IgD-negative memory B cell (primary cell): ENCODE data around the gene ABHD1. TPM values are rescaled to one million over a fixed set of nuclear protein-coding genes. Genes with fewer than 3 reads are reported as not detected.
"Not testable (repeated sequence)": the region's sequence is repeated elsewhere in the genome, so short reads cannot be mapped to it uniquely, and the experiment has no call there.

Source experiments
- H3K27ac Mint-ChIP-seq, 3 donors: one replicate each; pipeline ENCODE4 v1.8.0; 2020 to 2022; ENCODE audit warnings: mild to moderate bottlenecking in 3 of 3, mixed read lengths in 3 of 3, moderate library complexity in 1 of 3
- H3K27me3 Mint-ChIP-seq: one replicate; pipeline ENCODE4 v1.8.0; 2021; ENCODE audit warnings: mixed read lengths
- H3K36me3 Mint-ChIP-seq: one replicate; pipeline ENCODE4 v1.8.0; 2020; ENCODE audit warnings: mild to moderate bottlenecking, mixed read lengths
- H3K4me1 Mint-ChIP-seq, 3 donors: one replicate each; pipeline ENCODE4 v1.8.0; 2020 to 2022; ENCODE audit warnings: mixed read lengths in 3 of 3, mild to moderate bottlenecking in 1 of 3
- H3K4me3 Mint-ChIP-seq, 4 donors: one replicate each; pipeline ENCODE4 v1.8.0; 2020 to 2022; ENCODE audit warnings: mild to moderate bottlenecking in 4 of 4, mixed read lengths in 4 of 4, moderate library complexity in 3 of 4
- H3K9me3 Mint-ChIP-seq, 3 donors: one replicate each; pipeline ENCODE4 v1.8.0; 2020 to 2021; ENCODE audit warnings: mixed read lengths in 3 of 3, mild to moderate bottlenecking in 1 of 3
- polyA plus RNA-seq: library from polyadenylated mRNA; unstranded; fragments of 300-500 nt; fragmentation: Illumina TruSeq; gene quantifications from one replicate; pipeline ENCODE4 v1.2.3, GENCODE V29; 2021

ABHD1 gene
- polyA plus RNA-seq, 1 donor from 2014 or later = 0.35 TPM

DNA sequence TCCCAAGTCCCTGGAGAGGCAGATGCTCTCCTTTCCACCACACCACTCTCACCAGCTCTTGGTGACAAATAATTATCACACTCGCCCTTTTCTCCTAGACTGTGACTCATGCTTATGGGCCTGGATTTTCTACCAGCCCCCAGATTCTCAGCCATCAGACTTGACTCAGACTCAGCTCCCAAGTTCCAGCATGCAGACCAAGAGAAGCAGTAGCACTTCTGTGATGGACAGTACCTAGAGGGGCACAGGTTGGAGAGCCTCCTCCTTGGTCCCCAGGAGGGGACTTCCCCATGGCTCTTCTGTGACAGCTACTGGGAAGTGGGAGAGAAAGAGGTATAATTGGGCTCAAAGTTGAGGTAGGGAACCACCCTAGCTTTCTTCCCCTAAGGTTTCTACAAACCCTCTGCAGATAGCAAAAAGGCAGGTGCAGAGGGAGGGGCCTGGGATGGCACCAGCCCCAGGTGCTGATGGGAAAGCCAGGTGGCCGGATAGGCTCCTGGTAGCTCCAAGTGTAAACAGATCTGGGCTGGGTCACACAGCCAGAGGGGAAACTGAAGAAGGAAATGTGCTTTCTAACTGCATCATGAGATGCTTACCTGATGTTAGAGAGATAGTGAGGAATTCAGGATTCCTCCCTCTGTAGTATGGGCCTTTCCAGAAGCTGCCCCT, 29.3 kb downstream of the ABHD1 start:
- peaks cover 12% of the 10 kb centered on the region for H3K27me3 Mint-ChIP-seq
- H3K4me3 Mint-ChIP-seq = no peak overlapping the region
- no peaks in the 10 kb centered on the region for H3K36me3 Mint-ChIP-seq
- H3K9me3 Mint-ChIP-seq = no peaks in the 10 kb centered on the region
- H3K27ac Mint-ChIP-seq = no peak overlapping the region
- H3K4me1 Mint-ChIP-seq = no peaks in the 10 kb centered on the region

DNA sequence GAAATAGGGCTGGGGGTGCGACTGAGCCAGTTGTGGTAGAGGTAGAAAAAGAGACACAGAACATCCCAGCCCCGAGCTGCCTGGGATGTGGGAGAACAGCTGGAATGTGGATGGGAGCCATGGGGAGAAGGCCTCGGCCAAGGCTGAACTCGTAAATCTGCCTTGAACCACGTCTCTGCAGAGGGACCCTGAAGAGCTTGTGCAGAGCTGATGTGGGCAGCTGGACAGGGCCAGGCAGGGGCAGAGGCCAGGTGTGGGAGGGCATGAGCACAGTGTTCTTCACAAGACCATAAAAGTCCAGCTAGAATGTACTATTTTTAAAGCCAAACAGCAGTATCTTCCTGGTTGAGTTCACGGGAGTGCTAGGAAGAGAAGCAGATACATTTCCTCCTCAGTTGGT, 30.9 kb downstream of the ABHD1 start:
- H3K36me3 Mint-ChIP-seq = no peaks in the 10 kb centered on the region
- H3K9me3 Mint-ChIP-seq = no peaks in the 10 kb centered on the region
- no peak overlapping the region for H3K4me3 Mint-ChIP-seq
- peaks cover 8% of the 10 kb centered on the region for H3K27me3 Mint-ChIP-seq
- H3K27ac Mint-ChIP-seq = no peak overlapping the region
- no peaks in the 10 kb centered on the region for H3K4me1 Mint-ChIP-seq

DNA sequence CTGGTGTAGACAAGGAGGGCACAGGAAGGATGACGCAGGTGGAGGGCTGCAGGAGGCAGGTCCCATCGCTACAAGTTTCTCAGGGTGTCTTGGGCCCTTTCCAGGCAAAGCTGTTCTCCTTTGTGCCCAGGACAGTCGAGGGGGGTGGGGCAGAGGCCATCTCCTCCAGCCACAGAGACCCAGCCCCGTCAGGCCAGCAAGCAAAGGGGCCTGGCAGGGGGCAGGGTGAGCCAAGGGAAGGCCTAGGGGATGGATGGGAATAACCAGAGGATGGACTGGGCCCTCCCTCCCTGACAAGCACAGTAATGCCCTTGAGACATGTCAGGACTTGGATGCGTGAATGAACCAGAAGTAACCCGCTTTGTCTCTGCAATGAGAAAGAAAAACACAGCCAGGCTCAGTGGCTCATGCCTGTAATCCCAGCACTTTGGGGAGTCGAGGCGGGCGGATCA, 31.5 kb downstream of the ABHD1 start:
- Mint-ChIP-seq H3K27ac (no peak overlapping the region), H3K4me3 (no peak overlapping the region), H3K27me3 (peaks cover 8% of the 10 kb centered on the region), H3K9me3 (no peaks in the 10 kb centered on the region), H3K4me1 (no peaks in the 10 kb centered on the region), H3K36me3 (no peaks in the 10 kb centered on the region)

DNA sequence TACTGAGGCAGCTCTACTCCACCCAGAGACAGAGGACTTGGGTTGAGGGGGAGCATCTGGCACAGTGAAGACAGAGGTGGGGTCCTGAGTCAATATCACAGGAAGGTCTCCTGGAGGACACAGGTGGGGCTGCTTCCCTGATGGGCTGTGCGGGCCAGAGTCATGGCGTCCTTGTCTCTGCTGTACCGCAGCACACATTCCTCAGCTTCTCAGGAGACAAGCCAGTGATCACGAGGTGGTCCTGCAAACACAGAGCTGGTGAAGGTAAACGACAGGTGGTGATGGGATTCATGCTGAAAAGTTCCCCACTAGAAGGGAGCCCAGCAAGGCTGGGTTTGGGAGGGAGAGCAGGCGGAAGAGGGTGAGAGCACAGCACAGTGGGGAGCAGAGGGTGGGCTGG, 34.9 kb downstream of the ABHD1 start:
- Mint-ChIP-seq H3K4me3 (no peak overlapping the region), H3K27ac (no peak overlapping the region), H3K36me3 (no peaks in the 10 kb centered on the region), H3K9me3 (no peaks in the 10 kb centered on the region), H3K27me3 (peaks cover 4% of the 10 kb centered on the region), H3K4me1 (peaks cover 2 to 9% (median 3%) of the 10 kb centered on the region in 3 donors)

DNA sequence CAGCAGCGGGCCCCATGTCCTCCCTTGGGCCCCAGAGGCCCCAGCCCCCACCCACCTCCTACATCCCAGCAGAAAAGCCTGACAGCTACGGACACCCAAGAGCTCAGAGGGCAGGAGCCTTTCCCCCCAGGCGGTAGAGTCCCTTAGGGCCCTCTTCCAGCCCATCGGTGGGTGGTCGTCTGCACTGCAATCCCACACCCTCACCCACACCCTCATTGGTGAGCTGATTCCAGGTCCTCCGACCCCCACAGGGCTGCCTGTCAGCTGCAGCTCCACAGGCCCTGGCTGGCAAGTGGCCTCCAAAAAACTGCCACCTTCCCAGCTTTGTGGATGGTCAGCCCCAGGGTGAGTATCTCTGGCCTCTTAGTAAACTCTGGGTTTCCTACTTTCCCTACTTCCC, 35.7 kb downstream of the ABHD1 start:
- Mint-ChIP-seq H3K27ac (no peak overlapping the region), H3K4me3 (no peak overlapping the region), H3K36me3 (no peaks in the 10 kb centered on the region), H3K4me1 (peaks cover 5 to 14% (median 6%) of the 10 kb centered on the region in 3 donors), H3K27me3 (peaks cover 4% of the 10 kb centered on the region), H3K9me3 (no peaks in the 10 kb centered on the region)

DNA sequence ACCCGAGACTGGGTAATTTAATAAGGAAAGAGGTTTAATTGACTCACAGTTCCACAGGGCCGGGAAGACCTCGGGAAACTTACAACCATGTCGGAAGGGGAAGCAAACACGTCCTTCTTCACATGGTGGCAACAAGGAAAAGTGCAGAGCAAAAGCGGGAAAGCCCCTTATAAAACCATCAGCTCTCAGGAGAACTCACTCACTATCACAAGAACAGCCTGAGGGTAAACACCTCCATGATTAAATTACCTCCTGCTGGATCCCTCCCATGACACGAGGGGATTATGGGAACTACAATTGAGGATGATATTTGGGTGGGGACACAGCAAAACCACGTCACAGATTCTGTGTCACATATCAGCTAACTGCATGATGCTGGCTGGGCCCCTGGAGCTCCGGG, 36.6 kb downstream of the ABHD1 start:
- no peaks in the 10 kb centered on the region for H3K9me3 Mint-ChIP-seq
- H3K27me3 Mint-ChIP-seq = peaks cover 4% of the 10 kb centered on the region
- no peaks in the 10 kb centered on the region for H3K36me3 Mint-ChIP-seq
- H3K4me1 Mint-ChIP-seq = peaks cover 11 to 20% (median 14%) of the 10 kb centered on the region in 3 donors
- no peak overlapping the region for H3K4me3 Mint-ChIP-seq
- no peak overlapping the region for H3K27ac Mint-ChIP-seq

DNA sequence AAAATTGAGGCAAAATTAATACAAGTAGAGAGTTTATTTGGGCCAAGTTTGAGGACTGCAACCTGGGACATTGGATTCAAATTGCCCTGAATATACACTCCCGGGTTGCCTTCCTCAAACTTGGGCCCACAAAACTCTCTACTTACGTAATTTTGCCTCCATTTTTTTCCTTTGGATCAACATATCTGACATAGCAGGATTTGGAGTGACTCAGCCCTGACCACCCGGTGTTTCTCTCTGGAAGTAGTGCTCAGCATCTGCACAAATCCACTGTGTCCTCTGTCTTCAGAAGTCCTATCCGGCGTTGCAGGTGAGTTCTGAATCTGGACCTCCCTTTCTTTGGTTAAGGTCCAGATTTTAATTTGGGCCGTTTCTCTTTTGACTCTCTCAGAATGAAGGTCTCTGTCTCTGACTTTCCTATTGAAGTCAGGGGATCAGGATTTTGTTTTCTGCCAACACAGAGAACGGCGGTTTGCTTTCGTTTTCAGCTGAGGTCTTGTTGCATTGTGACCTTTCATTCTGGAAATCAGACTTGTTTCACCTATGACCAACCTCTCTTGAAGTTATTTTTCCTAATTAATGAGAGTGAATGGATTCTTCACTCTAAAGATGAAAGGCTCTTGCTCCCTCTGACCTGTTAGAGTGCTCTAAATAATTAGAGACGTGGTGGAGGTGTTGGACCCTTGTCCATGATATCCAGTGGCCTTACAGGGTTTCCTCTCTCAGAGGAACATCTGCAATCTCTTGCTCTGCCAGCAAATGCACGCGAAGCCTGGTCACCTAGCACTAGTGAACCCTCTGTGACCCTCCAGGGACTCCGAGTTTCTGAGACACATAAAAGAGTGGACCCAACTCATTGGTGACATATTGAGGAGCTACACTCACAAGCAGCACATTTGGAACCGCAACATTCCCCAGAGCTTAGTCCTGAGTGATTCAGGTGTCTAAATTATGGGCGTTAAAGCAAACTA, 38.8 kb downstream of the ABHD1 start:
- no peaks in the 10 kb centered on the region for H3K9me3 Mint-ChIP-seq
- peaks cover 13 to 26% (median 24%) of the 10 kb centered on the region in 3 donors for H3K4me1 Mint-ChIP-seq
- H3K36me3 Mint-ChIP-seq = no peaks in the 10 kb centered on the region
- H3K27ac Mint-ChIP-seq = peak overlapping the region in 1 of 3 donors; percentile 20
- no peaks in the 10 kb centered on the region for H3K27me3 Mint-ChIP-seq
- H3K4me3 Mint-ChIP-seq = peak overlapping the region in 1 of 4 donors; percentile 73

DNA sequence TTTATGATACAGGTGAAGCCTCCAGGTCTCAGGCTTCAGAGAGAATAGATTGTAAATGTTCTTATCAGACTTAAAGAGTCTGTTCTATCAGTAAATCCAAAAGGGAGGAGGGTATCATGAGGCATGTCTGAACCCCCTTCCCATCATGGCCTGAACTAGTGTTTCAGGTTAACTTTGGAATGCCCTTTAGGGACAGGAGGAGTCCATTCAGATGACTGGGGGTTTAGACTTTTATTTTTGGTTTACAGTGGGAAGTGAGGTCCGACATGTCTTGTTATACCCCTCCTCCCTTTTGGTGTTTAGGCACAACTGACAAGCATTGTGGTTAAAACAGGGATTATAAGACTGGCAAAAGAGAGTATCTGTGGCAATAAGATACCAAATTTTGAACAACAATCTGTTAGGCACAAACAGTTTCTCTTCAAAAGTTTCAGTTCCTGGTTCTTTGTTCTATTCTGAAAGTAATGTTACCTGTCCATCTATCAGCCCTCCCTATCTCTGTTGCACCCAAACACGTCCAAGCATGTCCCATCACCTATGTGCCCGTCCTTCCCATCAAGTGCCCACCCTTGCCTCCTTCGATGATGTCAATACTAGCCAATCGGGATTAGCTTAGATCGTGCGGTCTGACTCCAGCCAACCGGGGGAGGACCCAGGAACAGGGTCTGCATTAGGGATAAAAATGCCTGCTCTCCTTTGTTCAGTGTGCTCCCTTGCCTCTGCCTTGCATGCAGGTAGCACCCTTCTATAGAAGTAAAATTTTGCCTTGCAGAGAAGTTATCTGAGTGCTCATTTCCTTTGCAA, 41.5 kb downstream of the ABHD1 start:
- Mint-ChIP-seq H3K9me3 (no peaks in the 10 kb centered on the region), H3K4me3 (peak overlapping the region in 3 of 4 donors; percentile 15 to 49 (median 32)), H3K27me3 (peaks cover 2% of the 10 kb centered on the region), H3K36me3 (no peaks in the 10 kb centered on the region), H3K4me1 (peaks cover 15 to 35% (median 27%) of the 10 kb centered on the region in 3 donors), H3K27ac (peak overlapping the region in 2 of 3 donors; percentile 30 to 85)

DNA sequence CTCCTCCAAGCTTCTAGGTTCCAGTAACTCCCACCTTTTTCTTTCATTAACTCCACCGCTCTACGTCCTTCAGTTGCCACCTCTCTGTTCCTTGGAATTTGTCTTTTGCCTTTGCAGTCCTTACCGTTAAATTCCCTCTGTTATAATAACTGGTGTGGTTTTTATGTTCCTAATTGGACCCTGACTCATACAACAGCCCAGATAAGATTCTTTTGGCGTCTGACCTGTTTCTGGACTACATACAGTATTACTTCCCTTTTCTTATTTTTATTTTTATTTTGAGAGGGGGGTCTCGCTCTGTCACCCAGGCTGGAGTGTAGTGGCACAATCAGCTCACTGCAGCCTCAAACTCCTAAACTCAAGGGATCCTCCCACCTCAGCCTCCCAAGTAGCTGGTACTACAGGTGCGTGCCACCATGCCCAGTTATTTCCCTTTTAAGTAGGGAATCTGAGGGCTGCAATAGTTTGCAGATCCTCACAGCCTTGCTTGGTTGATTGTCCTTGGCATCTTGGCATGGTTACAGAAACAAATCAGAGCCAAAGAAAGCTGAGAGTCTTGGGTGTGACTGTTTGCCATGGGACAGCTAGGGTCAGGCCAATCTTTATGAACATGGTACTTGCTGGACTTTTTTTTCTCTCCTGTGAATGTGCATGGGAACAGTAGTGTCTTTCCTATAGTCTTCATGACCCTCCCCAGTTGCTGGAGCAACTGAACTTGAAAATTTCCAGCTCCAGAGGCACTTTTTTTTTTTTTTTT, 47.1 kb downstream of the ABHD1 start:
- H3K4me1 Mint-ChIP-seq = peaks cover 5 to 22% (median 10%) of the 10 kb centered on the region in 3 donors
- peaks cover 9% of the 10 kb centered on the region for H3K27me3 Mint-ChIP-seq
- H3K36me3 Mint-ChIP-seq = no peaks in the 10 kb centered on the region
- peak overlapping the region; percentile 7 to 65 (median 62) for H3K4me3 Mint-ChIP-seq
- no peaks in the 10 kb centered on the region for H3K9me3 Mint-ChIP-seq
- no peak overlapping the region for H3K27ac Mint-ChIP-seq

DNA sequence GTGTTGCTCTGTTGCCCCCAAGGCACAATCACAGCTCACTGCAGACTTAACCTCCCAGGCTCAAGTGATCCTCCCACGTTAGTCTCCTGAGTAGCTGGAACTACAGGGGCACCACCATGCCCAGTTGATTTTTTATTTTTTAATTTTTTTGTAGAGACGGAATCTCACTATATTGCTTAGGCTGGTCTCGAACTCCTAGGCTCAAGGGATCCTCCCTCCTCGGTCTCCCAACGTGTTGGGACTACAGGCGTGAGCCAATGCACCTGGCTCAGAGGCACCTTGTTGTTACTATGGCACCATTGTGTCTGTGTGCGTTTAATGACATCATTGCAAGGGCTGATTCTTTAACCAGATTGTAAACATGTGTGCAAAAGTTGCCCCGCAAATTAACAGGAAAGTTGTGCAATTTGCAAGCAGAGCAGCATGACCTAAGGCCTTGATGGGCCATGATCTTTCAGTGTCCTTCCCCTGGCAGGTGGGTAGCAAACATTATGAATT, 47.8 kb downstream of the ABHD1 start:
- Mint-ChIP-seq H3K27ac (no peak overlapping the region), H3K36me3 (no peaks in the 10 kb centered on the region), H3K27me3 (peaks cover 11% of the 10 kb centered on the region), H3K9me3 (no peaks in the 10 kb centered on the region), H3K4me1 (peaks cover 6 to 22% (median 10%) of the 10 kb centered on the region in 3 donors), H3K4me3 (no peak overlapping the region)

DNA sequence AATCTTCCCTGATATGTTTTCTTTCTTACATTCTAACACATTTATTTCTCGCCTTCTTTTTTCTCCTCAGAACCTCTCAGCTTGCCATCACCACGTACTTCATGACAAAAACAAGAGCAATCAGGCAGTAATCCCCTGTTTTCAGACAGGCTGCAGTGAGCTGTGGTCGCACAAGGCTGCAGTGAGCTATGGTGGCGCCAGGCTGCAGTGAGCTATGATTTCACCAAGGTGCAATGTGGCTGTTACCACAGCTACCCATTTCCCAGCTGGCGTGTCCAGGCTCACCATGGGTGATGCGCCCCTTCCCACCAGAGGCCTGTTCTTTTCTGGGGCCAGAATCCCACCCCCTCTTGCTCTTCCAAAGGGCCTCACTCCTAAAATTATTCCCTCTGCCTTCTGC, 51.0 kb downstream of the ABHD1 start:
- H3K4me3 Mint-ChIP-seq = no peak overlapping the region
- no peaks in the 10 kb centered on the region for H3K36me3 Mint-ChIP-seq
- H3K27me3 Mint-ChIP-seq = peaks cover 16% of the 10 kb centered on the region
- peaks cover 6 to 10% (median 9%) of the 10 kb centered on the region in 3 donors for H3K4me1 Mint-ChIP-seq
- H3K9me3 Mint-ChIP-seq = no peaks in the 10 kb centered on the region
- H3K27ac Mint-ChIP-seq = no peak overlapping the region

DNA sequence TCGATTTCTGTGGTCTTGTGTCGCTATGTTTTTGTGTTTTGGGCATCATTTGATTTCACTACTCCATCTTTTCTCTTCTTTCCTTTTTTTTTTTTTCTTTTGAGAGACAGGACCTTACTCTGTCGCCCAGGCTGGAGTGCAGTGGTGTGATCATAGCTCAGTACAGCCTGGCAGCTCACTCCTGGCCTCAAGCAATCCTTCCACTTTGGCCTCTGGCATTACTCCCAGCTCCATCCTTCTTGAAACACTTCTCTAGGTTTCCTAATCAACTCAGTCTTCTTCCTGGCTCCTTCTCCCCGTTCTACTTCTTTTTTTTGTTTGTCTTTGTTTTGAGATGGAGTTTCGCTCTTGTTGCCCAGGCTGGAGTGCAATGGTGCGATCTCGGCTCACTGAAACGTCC, 51.7 kb downstream of the ABHD1 start:
- no peak overlapping the region for H3K4me3 Mint-ChIP-seq
- H3K27me3 Mint-ChIP-seq = peaks cover 16% of the 10 kb centered on the region
- H3K9me3 Mint-ChIP-seq = no peaks in the 10 kb centered on the region
- no peaks in the 10 kb centered on the region for H3K36me3 Mint-ChIP-seq
- H3K4me1 Mint-ChIP-seq = peaks cover 4 to 7% (median 4%) of the 10 kb centered on the region in 3 donors
- no peak overlapping the region for H3K27ac Mint-ChIP-seq

DNA sequence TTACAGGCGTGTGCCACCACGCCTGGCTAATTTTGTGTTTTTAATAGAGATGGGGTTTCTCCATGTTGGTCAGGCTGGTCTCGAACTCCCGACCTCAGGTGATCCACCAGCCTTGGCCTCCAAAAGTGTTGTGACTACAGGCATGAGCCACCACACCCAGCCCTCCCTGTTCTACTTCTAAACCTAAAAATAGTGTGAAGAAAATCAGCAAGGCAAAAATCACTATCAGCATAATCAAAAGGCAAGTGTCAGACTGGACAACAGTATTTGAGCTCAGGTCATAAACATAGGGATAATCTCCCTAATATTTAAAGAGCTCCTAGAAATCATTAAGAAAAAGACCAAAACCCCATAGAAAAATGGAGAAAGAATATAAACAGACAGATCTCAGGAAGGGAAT, 52.2 kb downstream of the ABHD1 start:
- H3K4me3 Mint-ChIP-seq, H3K9me3 Mint-ChIP-seq, H3K4me1 Mint-ChIP-seq, H3K27ac Mint-ChIP-seq, H3K36me3 Mint-ChIP-seq: not testable (repeated sequence)
- peaks cover 15% of the 10 kb centered on the region for H3K27me3 Mint-ChIP-seq
